Putamen (tissue), 1 donor: ENCODE measurements around the gene NAA35.
"Not testable (repeated sequence)": the region's sequence is repeated elsewhere in the genome, so short reads cannot be mapped to it uniquely, and the experiment has no call there.

Source experiments
- DNase-seq: peaks from one replicate; pipeline ENCODE4 v3.0.0-alpha.2; 2016; ENCODE audit warnings: low spot score

NAA35 gene

DNA sequence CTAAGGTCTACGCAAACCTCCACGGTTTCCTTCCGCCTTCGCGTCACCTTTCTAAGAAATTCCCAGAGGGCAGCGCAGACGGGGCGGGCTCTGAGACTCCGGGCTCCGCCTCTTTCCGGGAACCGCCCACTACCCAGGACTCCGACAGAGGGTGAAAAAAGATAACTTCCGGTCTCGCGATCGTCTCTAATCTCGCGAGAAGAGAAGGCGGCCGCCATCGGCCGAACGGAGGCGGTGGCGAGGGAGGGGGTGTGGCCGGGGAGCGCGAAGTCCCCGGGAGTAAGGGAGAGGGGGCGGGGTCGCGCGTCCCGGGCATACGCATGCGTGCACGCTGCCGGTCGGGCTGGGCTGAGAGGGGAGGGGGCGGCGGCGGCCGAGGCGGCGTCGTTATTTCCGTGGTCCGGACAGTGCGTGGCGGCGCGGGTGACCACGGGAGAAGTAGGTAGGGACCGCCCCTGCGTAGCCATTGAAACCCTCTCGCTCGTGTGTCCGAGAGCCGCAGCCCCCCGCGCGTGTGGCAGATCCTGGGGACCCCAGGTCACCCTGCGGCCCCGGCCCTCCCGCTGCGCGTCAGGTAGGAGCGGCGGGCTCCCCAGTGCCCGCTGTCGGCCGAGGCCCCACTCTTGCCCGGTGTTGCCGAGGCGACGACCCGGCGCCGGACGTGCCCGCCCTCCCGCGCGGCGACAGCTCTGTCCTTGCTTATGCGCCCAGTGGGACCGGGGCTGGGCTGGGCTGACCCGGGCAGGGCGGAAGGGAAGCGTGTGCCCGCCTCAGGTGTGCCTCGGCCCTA lies at the start of gene NAA35:
Gene NAA35, plus strand, starts transcription at position 315 of the 790 bp plus-strand sequence. CDS start 1,014 bp downstream, outside the sequence.
- DNase-seq, result peak; percentile 98

DNA sequence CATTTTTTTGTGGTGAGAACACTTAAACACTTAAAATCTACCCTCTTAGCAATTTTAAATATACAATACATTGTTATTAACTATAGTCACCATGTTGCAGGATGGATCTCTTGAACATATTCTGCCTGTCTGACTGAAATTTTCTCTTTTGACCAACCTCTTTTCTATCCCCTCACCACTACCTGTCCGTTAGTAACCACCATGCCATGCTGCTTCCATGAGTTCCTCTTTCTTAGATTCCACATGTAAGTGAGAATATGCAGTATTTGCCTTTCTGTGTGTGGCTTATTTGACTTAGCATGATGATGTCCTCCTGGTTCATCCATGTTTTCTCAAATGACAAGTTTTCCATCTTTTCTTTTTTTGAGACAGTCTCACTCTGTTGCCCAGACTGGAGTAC lies 48.5 kb upstream of the NAA35 start:
- DNase-seq, result no peak

DNA sequence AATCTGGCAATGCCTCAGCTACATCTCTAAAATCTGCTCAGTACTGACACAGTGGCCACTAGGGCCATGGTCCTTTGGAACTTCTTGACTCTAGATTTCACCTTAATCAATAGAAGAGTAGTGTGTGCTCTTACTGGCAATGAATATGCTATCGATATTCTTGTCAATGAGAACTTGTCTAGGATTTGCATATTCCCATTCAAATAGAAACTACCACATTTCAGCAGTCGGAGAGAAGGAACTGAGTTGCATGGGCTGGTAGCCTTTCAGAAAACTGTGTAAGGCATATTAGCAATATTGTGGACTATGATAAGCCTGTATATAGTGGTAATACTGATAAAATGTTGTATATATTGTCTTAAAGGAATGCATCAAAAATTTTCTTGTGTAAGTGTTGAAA lies 45.3 kb upstream of the NAA35 start:
- DNase-seq, result no peak

DNA sequence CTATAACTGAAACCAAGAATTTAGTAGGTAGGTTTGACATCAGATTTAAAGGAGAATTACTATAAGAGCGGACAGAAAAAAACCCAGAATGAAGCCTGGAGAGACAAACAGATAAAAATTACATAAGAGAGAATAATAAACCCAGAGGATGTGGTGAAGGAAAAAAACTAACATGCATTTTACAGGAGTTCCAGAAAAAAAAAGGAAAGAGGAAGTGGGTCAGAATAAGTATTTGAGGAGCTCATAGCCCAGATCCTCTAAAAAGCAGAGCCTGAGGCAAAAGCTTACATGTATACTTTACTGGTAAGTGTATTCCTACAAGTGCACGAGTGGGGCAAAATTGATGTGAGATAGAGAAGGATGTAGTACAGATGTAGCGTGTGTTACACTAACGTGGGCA lies 43.1 kb upstream of the NAA35 start:
- no peak for DNase-seq

DNA sequence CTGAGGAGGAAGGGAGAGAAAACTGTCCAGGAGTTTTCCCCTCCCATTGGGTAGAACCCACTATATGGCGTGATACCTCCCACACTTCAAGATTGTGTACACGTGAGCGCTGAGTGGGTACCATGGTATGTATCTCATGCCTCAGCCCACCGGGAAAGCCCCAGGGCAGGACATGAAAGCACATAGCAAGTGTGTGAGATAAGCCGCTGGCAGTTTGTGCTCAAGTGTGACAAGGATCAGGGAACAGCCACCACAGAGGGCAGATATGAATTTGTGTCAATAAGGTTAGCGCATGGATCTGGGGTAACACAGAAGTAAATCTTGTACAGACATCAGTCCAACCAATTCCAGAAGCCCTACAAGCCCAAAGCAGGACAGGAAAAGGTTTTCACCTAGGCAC lies 42.6 kb upstream of the NAA35 start:
- no peak for DNase-seq

DNA sequence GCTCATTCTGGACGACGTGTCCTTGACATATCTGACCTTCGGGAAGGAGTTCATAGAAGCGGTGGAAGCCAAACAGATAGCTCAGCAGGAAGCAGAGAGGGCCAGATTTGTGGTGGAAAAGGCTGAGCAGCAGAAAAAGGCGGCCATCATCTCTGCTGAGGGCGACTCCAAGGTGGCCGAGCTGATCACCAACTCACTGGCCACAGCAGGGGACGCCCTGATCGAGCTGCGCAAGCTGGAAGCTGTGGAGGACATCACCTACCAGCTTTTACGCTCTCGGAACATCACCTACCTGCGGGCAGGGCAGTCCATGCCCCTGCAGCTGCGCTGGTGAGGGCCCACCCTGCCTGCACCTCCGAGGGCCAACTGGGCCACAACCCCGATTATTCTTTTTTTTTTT lies 41.6 kb upstream of the NAA35 start:
- no peak for DNase-seq

DNA sequence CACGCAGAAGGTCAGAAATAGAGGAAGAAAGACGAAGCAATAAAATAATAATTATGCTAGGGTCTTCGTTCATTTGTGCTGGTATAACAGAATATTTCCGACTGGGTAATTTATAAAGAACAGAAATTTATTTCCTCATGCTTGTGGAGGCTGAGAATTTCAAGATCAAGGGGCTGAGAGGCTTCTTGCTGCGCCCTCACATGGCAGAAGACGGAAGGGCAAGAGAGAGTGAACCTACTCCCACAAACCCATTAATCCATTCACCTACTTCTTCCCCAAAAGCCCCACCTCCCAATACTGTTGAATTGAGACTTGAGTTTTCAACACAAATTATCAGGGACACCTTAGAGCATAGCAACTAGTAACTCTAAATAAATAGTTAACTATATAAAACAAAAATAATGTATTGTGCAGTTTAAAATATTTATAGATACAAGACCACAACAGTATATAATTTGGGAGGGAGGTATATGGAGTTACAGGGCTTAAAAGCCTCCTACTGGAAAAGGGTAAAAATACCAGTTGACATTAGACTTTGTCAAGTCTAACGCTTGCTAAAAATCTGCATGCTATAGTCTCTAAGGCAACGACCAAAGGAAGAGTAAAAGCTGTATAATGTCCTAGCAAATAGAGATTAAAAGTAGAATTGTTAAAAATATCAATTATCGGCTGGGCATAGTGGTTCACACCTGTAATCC lies 40.3 kb upstream of the NAA35 start:
- no peak for DNase-seq

DNA sequence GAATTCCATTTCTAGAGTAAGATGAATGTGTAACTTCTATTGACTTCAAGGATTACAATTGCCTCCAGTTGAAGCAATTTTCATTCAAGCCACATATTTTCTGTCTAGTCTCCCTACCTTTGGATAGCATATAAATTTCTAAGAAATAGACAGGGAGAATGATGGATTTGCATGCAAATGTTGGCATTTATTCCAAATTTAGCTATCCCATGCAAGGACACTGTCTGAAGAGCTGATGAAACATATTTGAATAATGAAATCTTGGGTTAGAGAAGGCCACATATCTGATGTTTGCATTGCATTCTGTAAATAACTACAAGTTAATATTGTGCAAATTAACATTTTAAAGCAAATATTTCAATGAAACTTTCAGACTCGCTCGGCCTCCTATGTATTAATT lies 36.0 kb upstream of the NAA35 start:
- no peak for DNase-seq

DNA sequence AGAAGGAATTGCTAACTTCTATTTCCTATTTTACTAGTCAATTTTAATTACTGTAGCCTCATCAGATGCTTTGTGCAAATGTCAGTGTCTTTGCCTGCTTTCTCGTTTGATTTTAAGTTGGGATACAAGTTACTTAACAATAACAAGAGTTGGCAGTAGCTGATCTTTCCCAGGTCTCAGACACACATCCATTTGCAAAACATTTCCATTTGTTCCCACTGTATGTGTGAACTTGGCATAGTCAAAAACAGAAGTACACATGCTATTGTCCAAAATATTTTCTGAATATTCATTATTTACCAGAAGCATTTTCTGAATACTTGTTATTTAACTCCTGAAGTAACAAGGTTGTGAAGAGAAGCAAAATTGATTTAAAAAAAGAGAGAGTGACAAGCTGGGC lies 35.0 kb upstream of the NAA35 start:
- DNase-seq, result no peak

DNA sequence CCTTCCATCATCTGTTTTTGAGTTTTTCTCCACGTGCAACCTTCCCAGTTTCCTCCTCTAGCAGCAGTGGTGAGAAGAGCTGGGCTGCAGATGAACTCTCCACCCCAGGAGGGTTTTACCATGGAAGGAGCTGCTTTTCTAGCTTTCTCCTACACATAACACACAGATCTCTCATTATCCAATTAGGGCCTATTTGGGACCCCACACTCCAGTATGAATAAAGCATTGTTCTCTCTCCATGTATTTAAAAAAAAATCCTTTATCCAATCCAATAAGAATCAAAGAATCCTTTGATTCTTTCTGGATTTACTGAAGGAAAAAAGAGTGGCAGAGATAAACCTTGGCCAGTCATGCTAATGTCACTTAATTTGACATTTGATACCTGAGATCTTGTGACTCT lies 31.6 kb upstream of the NAA35 start:
- DNase-seq, result no peak

DNA sequence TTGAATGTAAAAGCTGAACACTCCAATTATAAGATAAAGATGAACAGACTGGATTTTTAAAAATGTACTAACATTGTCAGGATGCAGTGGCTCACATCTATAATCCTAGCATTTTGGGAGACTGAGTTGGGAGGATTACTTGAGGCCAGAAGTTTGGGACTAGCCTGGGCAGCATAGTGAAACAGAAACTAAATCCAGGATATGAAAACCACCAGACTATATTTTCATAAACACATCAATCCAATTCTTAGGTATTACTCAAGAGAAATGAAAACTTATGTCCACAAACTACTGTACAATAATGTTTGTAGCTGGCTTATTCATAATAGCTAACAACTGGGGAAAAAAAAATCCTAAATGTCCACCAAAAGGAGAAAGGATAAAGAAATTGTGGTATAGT lies 26.8 kb upstream of the NAA35 start:
- DNase-seq, result no peak

DNA sequence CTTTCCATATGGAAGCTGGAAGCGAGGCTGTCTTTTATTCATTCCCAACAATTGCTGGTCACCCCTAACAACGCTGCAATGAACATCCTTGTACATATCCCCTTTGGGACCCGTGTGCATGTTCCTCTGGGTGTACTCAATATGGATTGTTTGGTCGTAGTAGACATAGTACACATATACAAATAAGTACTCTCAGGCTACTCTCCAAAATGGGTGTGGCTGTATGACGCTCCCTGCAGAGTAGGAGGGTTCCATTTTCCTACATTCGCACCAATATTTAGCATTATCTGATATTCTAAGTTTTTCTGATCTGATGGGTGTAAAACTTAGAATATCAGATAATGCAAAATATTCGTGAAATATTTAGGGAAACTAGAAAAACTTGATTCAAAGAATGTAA lies 23.2 kb upstream of the NAA35 start:
- DNase-seq, result no peak

DNA sequence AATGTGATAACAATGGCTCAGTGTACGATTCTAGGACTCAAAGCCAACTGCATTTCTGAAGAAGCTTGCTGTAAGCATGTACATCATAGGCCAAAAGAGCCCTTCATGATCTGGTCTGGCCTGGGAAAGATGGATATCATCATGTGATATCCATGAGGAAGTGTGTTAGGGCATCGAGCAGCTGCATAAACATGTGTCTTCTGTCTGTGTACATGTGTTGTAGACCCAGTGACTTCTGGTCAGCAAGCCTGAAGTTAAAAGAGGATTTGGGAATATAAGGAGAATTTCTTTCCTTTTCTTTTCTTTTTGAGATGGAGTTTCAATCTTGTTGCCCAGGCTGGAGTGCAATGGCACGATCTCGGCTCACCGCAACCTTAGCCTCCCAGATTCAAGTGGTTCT lies 15.5 kb upstream of the NAA35 start:
- no peak for DNase-seq

DNA sequence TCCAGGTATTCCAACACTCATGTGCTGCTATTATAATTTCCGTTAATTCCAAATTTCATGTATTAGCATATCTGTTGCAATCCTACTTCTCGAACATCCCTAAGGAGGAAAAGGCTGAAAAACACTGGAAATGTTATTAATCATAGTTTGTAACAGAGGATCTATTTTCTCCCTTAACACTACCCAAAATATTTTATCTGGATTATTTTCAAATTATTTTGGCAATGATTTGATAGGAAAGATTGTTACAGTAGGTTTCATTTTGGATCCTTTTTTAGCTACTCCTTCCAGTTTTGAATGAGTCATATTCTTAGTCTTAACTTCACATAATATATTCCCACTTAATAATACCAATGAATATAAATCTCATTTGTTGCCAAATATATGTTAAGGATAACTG lies 13.9 kb upstream of the NAA35 start:
- no peak for DNase-seq

DNA sequence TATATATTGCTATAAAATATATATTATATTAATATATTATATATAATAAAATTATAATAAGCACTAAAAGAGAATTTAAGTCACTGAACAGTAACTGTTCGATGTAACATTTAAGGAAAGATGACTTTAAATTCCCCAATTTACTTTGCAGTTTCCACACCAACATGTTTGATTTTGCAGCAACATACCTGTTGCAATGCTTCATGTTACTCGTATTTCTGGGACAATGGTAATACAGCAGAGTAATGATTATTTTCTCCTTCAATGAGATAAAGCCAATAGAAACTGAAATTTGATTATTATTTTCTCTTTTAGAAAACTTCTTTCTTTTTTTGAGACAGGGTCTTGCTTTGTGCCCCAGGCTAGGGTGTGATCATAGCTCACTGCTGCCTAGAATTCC lies 9.5 kb upstream of the NAA35 start:
- DNase-seq, result no peak

DNA sequence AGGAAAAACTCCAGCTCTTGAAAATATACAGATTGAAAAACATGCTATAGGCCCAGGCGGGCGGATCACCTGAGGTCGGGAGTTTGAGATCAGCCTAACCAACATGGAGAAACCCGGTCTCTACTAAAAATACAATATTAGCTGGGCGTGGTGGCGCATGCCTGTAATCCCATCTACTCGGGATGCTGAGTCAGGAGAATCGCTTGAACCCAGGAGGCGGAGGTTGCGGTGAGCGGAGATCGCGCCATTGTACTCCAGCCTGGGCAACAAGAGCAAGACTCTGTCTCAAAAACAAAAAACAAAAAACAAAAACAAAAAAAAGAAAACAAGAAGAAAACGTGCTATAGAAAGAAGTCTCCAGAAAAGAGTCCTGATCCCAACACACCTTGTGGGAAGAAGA lies 5.0 kb upstream of the NAA35 start:
- DNase-seq, result not testable (repeated sequence)

DNA sequence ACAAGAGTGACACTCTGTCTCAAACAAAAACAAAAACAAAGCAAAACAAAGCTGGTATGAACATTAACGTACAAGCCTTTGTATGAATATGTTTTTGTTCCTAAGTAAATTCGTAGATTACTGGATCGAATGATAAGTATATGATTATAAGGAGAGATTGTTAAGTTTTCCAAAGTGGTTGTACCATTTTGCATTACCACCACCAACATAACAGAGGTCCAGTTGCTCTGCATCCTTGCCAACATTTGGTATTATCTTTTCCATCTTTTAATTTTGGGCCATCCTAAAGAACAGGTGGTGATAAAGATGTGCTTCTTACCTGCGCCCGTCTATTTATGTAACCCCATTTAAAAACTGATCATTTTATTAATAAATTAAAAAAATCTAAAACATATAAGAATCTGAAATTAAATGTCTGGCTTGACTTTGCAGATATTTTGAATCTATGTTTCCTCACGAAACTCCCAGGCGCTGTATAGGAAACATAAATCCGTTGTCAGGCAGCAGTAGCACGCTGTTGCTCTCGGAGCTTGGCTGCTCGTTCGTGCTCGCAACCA lies 593 bp upstream of the NAA35 start:
- DNase-seq, result no peak

DNA sequence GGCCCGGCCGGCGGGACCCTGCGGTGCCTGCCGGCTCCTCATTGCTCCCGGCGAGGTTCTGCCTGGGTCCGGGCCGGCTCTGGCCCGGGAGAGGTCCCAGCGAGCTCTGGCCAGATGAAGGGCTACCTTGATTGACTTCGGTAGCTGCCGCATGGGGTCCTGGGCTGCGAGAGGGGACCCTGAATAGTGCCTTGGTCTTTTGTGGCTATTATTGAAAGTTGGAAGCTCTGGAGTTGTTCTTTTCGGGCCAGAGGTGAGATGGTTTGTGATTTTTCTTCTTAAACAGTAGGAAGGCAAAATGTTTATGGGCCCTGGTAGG lies 635 bp downstream of the NAA35 start:
- DNase-seq, result peak; percentile 7

DNA sequence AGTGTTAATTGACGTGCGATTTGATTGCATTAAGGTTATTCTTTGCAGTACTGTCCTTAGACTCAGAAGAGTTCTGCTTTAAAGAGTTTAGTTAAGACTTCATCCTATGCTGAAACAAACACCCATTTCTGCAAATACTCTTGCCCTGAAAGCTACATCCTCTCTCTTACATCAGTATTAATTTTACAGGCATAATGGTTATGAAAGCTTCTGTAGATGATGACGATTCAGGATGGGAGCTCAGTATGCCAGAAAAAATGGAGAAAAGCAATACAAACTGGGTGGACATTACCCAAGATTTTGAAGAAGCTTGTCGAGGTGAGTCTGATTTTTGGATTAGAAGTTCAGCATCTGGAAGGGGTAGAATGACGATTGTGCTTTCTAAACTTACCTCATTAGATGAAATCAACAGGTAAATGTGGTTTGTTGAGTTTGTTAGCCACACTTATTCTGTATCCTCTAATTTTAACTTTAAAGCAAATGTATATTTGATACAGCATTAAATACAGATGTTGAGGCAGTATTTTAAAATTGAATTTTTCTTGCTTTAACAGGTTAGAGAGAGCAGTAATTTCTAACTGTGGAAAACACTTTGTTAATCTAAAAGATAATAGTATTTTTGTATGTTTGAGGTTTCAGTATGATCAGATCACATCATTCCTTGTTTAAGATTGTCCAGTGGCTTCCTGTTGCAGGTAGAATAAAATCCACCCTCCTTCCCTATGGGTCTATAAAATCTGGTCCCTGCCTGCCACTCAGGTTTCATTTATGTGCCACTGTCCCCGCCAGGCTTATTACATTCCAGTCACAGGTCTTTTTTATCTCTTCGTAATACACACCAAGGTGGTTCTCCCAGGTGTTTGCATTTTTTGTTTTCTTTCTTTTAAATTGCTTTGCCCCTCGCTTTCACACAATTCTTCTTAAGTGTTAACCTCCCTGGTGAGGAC lies 1.3 kb downstream of the NAA35 start:
- DNase-seq, result no peak

DNA sequence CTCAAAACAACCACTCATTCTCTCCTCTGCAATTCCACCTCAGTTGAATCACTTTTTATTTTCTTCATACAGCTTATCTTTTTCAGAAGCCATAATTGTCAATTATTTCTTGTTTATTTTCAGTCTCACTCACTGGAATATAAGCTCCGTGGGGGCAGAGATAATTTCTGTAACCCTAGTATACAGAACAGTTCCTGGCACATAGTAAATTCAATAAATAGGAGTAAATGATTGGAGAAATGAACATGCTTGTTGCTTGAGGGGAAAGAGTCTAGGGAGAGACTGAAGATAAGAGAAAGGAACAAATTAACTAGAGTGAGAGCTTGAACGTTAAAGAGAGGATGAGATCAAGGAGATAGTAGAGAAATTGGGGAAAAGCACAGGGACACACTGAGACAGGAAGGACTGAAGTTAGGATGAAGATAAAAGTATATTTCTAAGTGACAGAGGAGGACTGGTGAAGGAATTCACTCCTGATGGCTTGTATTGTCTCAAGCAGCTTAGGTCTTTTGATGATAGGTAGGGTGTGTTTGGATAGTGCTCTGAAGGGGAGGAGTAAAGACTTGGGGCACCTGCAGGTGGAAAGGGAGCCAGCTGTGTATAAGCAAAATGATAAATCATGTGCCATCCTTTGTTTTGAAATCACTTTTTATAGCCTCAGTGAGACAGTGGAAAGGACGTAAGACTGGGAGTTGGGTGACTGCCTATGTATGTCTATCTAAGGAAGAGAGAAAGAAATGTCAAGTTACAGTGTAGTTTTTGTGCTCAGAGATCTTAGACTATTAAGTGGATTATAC lies 2.2 kb downstream of the NAA35 start:
- DNase-seq, result no peak

DNA sequence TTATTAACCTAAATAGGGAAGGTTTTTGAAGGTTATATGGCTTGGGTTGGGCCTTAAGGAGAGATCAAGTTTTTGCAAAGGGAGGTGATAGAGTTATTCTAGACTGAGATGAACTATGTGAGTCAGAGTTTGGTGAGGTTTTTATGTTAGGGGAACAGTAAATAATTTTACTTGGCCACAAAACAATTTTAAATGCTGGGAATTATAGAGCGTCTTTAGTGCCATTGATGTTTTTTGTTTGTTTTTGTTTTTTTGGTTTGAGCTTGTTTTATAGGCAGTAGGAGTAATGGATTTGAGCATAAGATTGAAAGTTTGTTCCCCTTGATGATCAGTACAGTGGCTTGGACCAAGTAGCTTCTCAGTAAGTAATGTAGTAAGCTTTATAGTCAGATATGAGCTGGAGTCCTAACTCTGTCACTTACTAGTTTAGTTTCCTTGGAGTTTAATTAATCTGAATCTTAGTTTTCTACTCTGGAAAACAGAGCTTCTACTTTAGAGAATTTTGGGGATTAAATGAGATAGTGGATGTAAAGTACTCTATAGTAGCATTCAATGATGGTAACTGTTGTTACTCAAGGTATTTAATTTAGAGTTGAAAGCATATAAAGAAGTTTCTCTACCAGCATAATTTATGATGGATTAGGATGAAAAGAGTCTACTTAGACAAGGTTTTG lies 2.9 kb downstream of the NAA35 start:
- DNase-seq, result no peak
